ENCODE measurements around the gene PI16.
A peak's percentile ranks its signal among the peaks of the same experiment; 100 is the strongest.
"Not testable (repeated sequence)": the region's sequence is repeated elsewhere in the genome, so short reads cannot be mapped to it uniquely, and the experiment has no call there.

Gene PI16

DNA sequence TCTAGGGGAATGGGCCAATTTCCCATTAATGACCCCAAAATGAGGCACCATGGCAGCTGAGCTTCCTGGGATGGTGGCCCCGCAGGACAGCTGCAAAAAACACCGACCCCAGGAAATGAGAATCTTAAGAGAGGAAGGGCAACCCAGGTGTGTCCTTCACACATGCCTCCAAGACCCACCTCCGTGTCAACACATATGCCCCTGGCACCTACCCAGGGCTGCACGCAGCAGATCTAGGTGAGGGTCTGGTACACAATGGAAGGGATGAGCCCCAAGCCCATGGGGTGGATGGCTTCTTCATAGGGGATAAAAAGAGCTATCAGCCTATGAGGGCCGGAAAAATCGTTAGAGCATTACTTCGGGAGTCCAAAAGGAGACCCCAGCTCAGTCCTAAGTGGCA is 22.0 kb downstream of the PI16 start:
- no peak for DNase-seq

DNA sequence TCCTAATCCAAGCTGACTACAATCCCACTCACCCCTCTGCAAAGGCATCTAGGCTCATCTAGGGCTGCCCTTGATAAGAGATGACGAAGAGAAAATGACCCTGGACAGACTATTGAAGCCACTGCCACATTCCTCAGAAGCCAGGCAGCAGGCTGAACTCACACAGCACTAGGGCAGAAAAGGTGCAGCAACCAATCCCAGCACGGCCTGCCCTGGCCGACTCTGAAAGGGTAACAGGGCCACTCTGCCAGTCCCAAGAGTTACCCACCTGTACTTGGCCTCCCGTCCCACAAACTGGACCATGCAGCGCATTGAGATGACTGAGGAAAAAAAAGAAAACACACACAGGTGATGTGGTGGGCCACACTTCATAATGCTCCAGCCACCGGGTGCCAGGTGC is 22.4 kb downstream of the PI16 start:
- no peak for DNase-seq

GRCh38 chr6:36977470-36977941 is 23.0 kb downstream of the PI16 start:
- DNase-seq, result no peak

GRCh38 chr6:36978421-36979346 is 24.1 kb downstream of the PI16 start:
- DNase-seq, result no peak

GRCh38 chr6:36979347-36979742 is 24.8 kb downstream of the PI16 start:
- DNase-seq, result peak; percentile 62

GRCh38 chr6:36980129-36980528 is 25.6 kb downstream of the PI16 start:
- DNase-seq, result no peak

DNA sequence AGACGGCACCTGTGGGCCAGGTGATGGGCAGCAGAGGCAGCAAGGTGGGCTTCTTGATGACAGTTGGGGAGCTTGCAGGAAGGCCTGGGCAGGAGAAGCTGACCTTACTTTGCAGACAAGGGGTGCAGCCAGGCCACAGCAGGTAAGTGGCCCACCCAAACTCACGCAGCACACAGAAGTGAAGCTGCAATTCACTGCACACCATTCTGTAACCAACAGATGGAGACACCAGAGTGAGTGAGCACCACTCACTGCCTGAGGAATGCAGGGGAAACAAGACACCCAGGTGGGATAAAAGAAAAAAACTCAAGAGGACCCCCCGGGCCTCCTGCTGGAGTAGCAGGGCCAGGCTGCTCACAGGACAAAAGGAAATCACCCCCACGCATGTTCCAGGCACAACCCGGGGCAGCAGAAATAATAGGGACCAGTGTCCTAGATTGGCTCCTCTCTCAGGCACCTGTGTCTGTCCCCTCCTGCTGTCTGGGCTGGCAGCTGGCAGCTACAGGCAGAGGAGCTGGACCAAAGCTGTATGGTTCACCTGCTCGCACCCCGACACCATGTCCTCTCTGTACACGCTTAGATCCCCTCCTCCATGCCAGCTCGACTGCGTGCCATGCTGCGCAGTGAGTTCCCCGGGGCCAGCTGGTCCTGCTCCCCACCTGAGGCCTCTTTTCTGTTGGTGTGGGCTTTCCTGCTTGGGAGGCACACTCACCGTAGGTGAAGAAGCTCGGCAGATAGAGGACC is 26.5 kb downstream of the PI16 start:
- DNase-seq, result no peak

DNA sequence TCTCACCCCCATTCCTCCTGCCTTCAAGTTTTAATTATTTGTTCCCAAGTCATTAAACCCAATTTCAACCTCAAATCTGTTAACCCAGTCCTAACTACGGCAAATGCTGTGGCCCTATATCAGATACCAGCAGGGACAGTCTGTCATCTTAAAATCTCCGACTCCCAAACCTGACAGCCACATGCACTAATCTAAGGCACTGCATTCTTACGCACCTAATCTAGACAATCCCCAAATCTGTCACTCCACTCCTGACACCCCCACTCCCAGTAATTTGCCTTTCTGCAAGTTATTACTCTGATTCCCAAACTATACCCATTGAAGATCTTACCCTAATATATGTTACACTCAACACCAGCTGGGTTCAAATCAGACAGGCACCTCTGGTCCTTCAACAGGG is 29.0 kb downstream of the PI16 start:
- no peak for DNase-seq

DNA sequence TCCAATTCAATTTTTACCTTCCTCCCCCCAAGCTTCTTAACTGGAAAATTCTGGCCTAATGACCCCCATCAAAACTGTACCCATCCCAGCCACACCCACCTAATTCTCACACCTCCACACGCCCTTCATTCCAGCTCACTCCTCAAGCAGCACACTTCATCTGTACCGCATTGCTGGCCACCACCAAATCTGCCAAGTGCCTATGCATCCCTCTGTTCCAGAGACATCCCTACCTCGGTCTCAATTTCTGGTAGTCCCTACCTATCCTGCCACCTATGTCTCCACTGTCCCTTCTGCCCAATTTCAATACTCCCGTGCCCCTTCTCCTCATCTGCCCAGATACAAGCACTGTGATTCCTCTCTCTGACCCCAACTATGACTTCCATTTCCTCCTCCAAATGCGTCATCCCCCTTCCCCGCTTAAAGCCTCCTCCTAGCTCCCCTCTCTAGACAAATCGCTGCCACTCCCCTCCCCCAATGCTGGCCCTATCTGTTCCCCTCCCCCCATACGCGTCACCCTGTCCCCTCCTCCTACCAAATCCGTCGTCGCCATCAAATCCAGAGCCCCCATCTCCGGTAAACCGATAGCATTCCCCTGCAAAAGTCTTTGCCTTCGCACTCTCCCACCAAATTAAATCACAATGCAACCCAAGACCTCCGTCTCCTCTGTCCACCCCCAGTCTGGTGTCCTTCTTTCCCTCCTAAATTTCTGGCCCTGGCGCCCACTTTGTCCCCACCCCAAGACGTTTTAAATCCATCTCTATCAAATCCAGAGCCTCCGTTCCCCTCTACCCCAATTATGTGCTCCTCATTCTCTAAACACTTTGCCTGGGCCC is 30.3 kb downstream of the PI16 start:
- DNase-seq, result peak; percentile 77

DNA sequence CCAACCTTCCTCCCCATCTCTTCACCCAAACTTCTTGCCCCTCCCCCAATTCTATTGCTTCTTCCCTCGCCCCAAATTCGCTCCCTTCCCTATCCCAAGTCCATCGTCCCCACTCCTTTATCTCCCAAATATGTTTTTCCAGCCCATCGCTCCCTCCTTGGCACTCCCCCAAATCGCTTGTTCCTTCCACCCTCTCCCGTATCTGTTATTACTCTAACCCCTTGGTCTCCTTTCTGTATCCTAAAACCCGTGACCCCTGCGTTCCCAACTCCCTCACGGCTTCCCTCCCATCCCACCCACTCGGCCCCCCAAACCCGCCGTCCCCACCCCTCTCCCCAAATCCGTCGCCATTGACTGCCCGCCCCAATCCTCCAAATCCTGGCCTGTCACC is 30.9 kb downstream of the PI16 start:
- no peak for DNase-seq

- peak; percentile 93 for DNase-seq
Observed at GRCh38 chr6:36985808-36986703, 31.5 kb downstream of the PI16 start, which contains the start of gene MTCH1. Gene MTCH1, minus strand, starts transcription at chr6:36986196. Its CDS starts 23 bp downstream, at chr6:36986173.

DNA sequence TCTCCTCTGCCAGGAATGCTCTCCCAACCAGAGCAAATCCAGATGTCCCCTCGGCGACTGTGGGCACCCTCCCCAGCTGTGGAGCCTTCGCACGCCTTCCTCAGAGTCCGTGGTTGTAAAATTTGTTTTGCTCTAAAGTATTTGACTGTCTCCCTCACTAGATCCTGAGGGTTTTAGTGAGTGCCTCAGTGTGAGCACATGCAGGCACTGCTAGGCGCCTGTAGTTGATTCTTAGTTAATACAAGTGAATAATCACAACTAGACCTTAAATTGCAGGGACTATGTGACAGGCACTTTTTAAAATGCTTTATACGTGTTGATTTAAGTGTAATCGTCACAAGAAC is 32.1 kb downstream of the PI16 start:
- no peak for DNase-seq

DNA sequence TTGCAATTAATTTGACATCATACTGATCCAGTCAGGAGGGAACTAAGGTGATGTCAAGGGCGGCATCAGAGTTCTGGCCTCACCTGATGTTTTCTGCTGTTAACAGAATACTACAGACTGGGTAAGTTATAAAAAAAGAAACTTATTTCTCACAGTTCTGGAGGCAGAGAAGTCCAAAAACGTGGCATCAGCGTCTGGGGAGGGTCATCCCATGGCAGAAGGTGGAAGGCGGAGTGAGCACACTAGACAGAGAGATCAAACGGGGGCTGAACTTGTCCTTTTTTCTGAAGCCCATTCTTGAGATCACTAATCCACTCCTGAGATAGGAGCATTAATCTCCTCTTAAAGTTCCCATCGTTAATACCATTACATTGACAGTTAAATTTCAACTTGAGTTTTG is 34.7 kb downstream of the PI16 start:
- no peak for DNase-seq

DNA sequence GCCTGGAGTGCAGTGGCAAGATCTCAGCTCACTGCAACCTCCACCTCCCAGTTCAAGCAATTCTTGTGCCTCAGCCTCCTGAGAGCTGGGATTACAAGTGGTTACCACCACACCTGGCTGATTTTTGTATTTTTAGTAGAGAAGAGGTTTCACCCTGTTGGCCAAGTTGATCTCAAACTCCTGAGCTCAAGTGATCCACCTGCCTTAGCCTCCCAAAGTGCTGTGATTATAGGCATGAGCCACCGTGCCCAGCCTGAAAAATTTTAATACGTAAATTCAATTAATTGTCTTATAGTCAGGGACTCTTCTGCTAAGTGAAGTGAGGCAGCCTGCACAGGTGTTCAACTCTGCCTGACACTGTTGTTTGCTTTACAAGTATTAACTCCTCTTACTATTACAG is 35.9 kb downstream of the PI16 start:
- not testable (repeated sequence) for DNase-seq

GRCh38 chr6:36997811-36998722 is 43.5 kb downstream of the PI16 start:
- peak; percentile 63 for DNase-seq

DNA sequence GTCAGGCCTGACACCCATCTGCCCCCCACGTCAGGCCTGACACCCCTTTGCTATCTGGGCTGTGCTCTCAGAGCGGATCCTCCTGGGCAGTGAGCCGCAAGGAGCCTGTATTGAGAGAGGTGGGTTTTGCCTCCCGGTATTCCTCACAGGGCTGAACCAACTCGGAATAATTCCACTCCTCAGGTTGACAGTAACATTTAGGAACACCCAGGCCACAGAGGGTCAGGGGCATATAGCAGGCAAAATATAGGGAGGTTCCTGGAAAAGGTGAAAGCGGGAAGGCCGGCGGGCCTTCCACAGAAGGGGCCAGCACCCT is 44.1 kb downstream of the PI16 start:
- DNase-seq, result no peak

- no peak for DNase-seq
Observed at GRCh38 chr6:36999061-36999750, 44.7 kb downstream of the PI16 start.

DNA sequence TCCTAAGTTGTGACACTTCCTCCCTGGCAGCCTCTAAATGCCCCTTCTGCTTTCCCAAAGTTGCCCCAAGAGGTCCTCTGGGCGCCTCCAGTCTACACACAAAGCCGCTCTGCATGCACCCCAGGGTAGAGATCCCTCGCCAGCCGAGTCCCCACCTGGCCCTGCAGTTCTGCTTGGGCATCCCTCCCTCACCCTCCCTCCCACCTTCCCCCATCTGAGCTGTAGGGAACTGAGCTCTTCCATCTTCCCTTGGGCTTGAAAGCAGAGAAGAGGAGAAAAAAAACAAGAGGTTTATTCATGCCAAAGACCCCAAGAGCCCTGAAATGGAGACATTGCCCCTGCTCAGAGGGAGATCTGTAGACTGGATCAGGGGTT is 45.2 kb downstream of the PI16 start:
- no peak for DNase-seq

DNA sequence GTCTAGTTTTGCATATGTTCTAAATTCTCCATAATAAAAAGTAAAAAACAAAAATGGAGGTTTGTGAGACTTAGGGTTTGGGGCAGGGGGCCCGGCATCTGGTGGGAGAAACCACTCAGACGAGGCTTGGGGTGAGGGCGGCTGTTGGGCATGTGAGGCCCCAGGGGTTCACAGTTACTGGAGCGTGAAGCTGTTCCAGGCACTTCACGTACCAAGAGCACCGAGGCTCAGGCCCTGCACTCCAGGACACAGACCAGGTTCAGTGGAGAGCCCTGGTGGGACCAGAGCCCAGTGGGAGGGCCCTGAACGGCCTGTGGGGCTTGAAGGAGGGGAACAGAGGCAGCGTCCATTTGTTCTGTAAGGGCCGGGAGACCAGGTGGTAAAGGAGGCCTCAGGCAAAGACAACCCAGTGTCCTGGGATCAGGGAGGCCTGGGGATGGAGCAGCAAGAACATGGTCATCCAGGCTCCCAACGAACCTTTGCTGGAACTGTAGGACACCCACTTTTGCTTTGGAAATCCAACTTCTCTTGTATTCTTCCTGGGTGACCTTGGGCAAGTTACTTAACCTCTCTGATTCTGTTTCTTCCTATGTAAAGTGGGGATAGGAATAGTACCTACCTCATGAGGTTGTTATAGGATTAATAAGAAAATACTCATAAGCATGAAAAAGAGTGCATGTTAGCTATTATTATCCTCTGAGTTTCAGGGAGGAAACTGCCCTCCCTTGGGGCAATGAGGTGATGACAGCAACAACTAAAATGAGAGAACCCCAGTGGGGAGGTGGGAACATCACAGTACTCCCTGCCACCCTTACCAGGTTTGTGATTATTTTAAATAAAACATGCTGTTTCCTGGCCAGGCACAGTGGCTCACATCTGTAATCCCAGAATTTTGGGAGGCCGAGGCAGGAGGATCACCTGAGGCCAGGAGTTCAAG is 49.8 kb downstream of the PI16 start:
- no peak for DNase-seq
